Activated T-helper 17 cell treated with anti-CD3 and anti-CD28 coated beads, Interleukin-2, amount 50 U/mL, for 72 hours (primary cell): ENCODE results near the gene ANKZF1. TPM values are rescaled to one million over a fixed set of nuclear protein-coding genes. Genes with fewer than 3 reads are reported as not detected.

Experiments
- ATAC-seq: fragments of 150-1000 bp; cut with Tn5 transposase; replicated peaks from 2 replicates; pipeline ENCODE4 v1.10.0; 2021; ENCODE audit warnings: mild to moderate bottlenecking, moderate library complexity
- H3K27ac Mint-ChIP-seq: one replicate; pipeline ENCODE4 v1.8.0; 2022; ENCODE audit warnings: mixed read lengths
- H3K27me3 Mint-ChIP-seq: one replicate; pipeline ENCODE4 v1.8.0; 2022; ENCODE audit warnings: mixed read lengths
- H3K36me3 Mint-ChIP-seq: one replicate; pipeline ENCODE4 v1.8.0; 2022; ENCODE audit warnings: low read depth, mild to moderate bottlenecking, mixed read lengths
- H3K4me1 Mint-ChIP-seq: one replicate; pipeline ENCODE4 v1.8.0; 2022; ENCODE audit warnings: mixed read lengths
- H3K4me3 Mint-ChIP-seq: one replicate; pipeline ENCODE4 v1.8.0; 2022; ENCODE audit warnings: mild to moderate bottlenecking, mixed read lengths
- H3K9me3 Mint-ChIP-seq: one replicate; pipeline ENCODE4 v1.8.0; 2022; ENCODE audit warnings: mixed read lengths
- total RNA-seq, 2 donors: library from RNA; stranded (reverse); gene quantifications; one replicate each; pipeline ENCODE4 v1.2.3, GENCODE V29; 2022

The ANKZF1 gene
- total RNA-seq, 2 donors from 2014 or later, result 109 to 367 TPM

GRCh38 chr2:219214786-219215185 lies 14.8 kb upstream of the ANKZF1 start:
- H3K27me3 Mint-ChIP-seq, result no peaks in the 10 kb centered on the region
- H3K27ac Mint-ChIP-seq, result no peak overlapping the region
- ATAC-seq, result no peak
- H3K4me3 Mint-ChIP-seq, result no peak overlapping the region
- H3K36me3 Mint-ChIP-seq, result peaks cover 96% of the 10 kb centered on the region
- peaks cover 9% of the 10 kb centered on the region for H3K4me1 Mint-ChIP-seq
- H3K9me3 Mint-ChIP-seq, result no peaks in the 10 kb centered on the region

GRCh38 chr2:219215871-219216534 lies 13.6 kb upstream of the ANKZF1 start:
- H3K4me3 Mint-ChIP-seq, result peak overlapping the region; percentile 93
- ATAC-seq, result no peak
- peaks cover 8% of the 10 kb centered on the region for H3K4me1 Mint-ChIP-seq
- no peaks in the 10 kb centered on the region for H3K9me3 Mint-ChIP-seq
- H3K36me3 Mint-ChIP-seq, result peaks cover 96% of the 10 kb centered on the region
- no peaks in the 10 kb centered on the region for H3K27me3 Mint-ChIP-seq
- no peak overlapping the region for H3K27ac Mint-ChIP-seq

- H3K4me1 Mint-ChIP-seq, result peaks cover 8% of the 10 kb centered on the region
- no peaks in the 10 kb centered on the region for H3K9me3 Mint-ChIP-seq
- H3K4me3 Mint-ChIP-seq, result peak overlapping the region; percentile 93
- H3K27ac Mint-ChIP-seq, result no peak overlapping the region
- no peak for ATAC-seq
- peaks cover 96% of the 10 kb centered on the region for H3K36me3 Mint-ChIP-seq
- H3K27me3 Mint-ChIP-seq, result no peaks in the 10 kb centered on the region
Measured at GRCh38 chr2:219216535-219216915, 13.1 kb upstream of the ANKZF1 start.

- Mint-ChIP-seq H3K4me1 (peaks cover 8% of the 10 kb centered on the region), H3K27ac (peak overlapping the region; percentile 93), H3K27me3 (no peaks in the 10 kb centered on the region), H3K9me3 (no peaks in the 10 kb centered on the region), H3K36me3 (peaks cover 96% of the 10 kb centered on the region), H3K4me3 (peak overlapping the region; percentile 93)
- peak; percentile 59 for ATAC-seq
Measured at GRCh38 chr2:219218217-219218731, 11.3 kb upstream of the ANKZF1 start.

- Mint-ChIP-seq H3K9me3 (no peaks in the 10 kb centered on the region), H3K4me3 (peak within 1 kb of the TSS; percentile 93), H3K27me3 (no peaks in the 10 kb centered on the region), H3K4me1 (peaks cover 8% of the 10 kb centered on the region), H3K36me3 (peaks cover 96% of the 10 kb centered on the region), H3K27ac (peak within 1 kb of the TSS; percentile 93)
- peak; percentile 88 for ATAC-seq
Measured at GRCh38 chr2:219218732-219219701, 10.6 kb upstream of the ANKZF1 start, which contains the start of gene ABCB6. Gene ABCB6 (minus strand): TSS chr2:219218958. CDS start chr2:219218673, 285 bp downstream.

GRCh38 chr2:219219784-219220532 lies 9.6 kb upstream of the ANKZF1 start:
- Mint-ChIP-seq H3K9me3 (no peaks in the 10 kb centered on the region), H3K4me1 (peaks cover 8% of the 10 kb centered on the region), H3K27ac (peak overlapping the region; percentile 34), H3K27me3 (no peaks in the 10 kb centered on the region), H3K4me3 (peak overlapping the region; percentile 93), H3K36me3 (peaks cover 96% of the 10 kb centered on the region)
- no peak for ATAC-seq

- Mint-ChIP-seq H3K4me3 (no peak overlapping the region), H3K27me3 (no peaks in the 10 kb centered on the region), H3K27ac (peak overlapping the region; percentile 34), H3K36me3 (peaks cover 96% of the 10 kb centered on the region), H3K9me3 (no peaks in the 10 kb centered on the region), H3K4me1 (peaks cover 8% of the 10 kb centered on the region)
- ATAC-seq, result no peak
Measured at GRCh38 chr2:219220652-219221402, 8.8 kb upstream of the ANKZF1 start.

GRCh38 chr2:219221957-219222518 lies 7.6 kb upstream of the ANKZF1 start:
- no peak overlapping the region for H3K4me3 Mint-ChIP-seq
- H3K27me3 Mint-ChIP-seq, result no peaks in the 10 kb centered on the region
- peaks cover 96% of the 10 kb centered on the region for H3K36me3 Mint-ChIP-seq

GRCh38 chr2:219223831-219224610 lies 5.6 kb upstream of the ANKZF1 start:
- H3K4me1 Mint-ChIP-seq, result no peaks in the 10 kb centered on the region
- H3K36me3 Mint-ChIP-seq, result peaks cover 98% of the 10 kb centered on the region
- H3K27me3 Mint-ChIP-seq, result no peaks in the 10 kb centered on the region
- no peak for ATAC-seq
- H3K9me3 Mint-ChIP-seq, result no peaks in the 10 kb centered on the region
- peak overlapping the region; percentile 14 for H3K27ac Mint-ChIP-seq
- H3K4me3 Mint-ChIP-seq, result no peak overlapping the region

More at GRCh38 chr2:219221957-219222518, 7.6 kb upstream of the ANKZF1 start:
- Mint-ChIP-seq H3K4me1 (no peaks in the 10 kb centered on the region), H3K9me3 (no peaks in the 10 kb centered on the region), H3K27ac (no peak overlapping the region)
- no peak for ATAC-seq

GRCh38 chr2:219225350-219225749 lies 4.3 kb upstream of the ANKZF1 start:
- H3K4me1 Mint-ChIP-seq, result no peaks in the 10 kb centered on the region
- peaks cover 97% of the 10 kb centered on the region for H3K36me3 Mint-ChIP-seq
- H3K27me3 Mint-ChIP-seq, result no peaks in the 10 kb centered on the region
- ATAC-seq, result no peak
- peak overlapping the region; percentile 14 for H3K27ac Mint-ChIP-seq
- no peaks in the 10 kb centered on the region for H3K9me3 Mint-ChIP-seq
- H3K4me3 Mint-ChIP-seq, result no peak overlapping the region

GRCh38 chr2:219228041-219228910 lies 1.3 kb upstream of the ANKZF1 start:
- H3K27ac Mint-ChIP-seq, result peak overlapping the region; percentile 43
- peaks cover 97% of the 10 kb centered on the region for H3K36me3 Mint-ChIP-seq
- H3K4me1 Mint-ChIP-seq, result peaks cover 7% of the 10 kb centered on the region
- H3K27me3 Mint-ChIP-seq, result no peaks in the 10 kb centered on the region
- no peak for ATAC-seq
- H3K4me3 Mint-ChIP-seq, result peak overlapping the region; percentile 97
- no peaks in the 10 kb centered on the region for H3K9me3 Mint-ChIP-seq

GRCh38 chr2:219228911-219229304 lies 698 bp upstream of the ANKZF1 start:
- no peak for ATAC-seq
- peaks cover 13% of the 10 kb centered on the region for H3K4me1 Mint-ChIP-seq
- H3K27ac Mint-ChIP-seq, result peak overlapping the region; percentile 99
- peak overlapping the region; percentile 97 for H3K4me3 Mint-ChIP-seq
- peaks cover 97% of the 10 kb centered on the region for H3K36me3 Mint-ChIP-seq
- no peaks in the 10 kb centered on the region for H3K9me3 Mint-ChIP-seq
- H3K27me3 Mint-ChIP-seq, result no peaks in the 10 kb centered on the region
